ENCODE measurements around the gene GSTO2.

The GSTO2 gene

DNA sequence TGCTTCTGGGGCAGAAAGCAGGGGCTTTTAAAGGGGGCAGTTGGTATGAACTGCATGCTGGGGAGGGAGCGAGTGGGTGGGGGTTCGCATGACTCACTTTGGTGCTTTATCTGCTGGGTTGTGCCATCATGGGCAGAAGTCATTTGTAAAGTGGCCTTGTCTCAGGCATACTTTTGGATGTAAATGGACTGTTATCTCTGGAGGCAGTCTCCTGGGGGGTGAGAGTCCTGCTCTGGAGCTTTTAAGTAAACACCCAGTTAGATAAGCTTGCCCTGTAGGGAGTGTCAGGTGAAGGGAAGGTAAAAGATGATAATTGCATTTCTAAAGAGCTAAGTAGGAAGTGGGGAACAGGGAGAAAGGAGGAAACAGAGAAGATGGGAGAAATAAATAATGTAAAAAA, 15.9 kb upstream of the GSTO2 start:
- no peak for TF ChIP-seq CTCF (IDR thresholded peaks at IDR 0.05; ENCODE audit: low read depth, low read length)
- H3K4me3 ChIP-seq (replicated peaks in 1 of 2; ENCODE audit: low read depth in 2 of 2, low read length in 2 of 2), result no peak overlapping the region
- DNase-seq (ENCODE audit: low read depth in 2 of 2), result no peak

DNA sequence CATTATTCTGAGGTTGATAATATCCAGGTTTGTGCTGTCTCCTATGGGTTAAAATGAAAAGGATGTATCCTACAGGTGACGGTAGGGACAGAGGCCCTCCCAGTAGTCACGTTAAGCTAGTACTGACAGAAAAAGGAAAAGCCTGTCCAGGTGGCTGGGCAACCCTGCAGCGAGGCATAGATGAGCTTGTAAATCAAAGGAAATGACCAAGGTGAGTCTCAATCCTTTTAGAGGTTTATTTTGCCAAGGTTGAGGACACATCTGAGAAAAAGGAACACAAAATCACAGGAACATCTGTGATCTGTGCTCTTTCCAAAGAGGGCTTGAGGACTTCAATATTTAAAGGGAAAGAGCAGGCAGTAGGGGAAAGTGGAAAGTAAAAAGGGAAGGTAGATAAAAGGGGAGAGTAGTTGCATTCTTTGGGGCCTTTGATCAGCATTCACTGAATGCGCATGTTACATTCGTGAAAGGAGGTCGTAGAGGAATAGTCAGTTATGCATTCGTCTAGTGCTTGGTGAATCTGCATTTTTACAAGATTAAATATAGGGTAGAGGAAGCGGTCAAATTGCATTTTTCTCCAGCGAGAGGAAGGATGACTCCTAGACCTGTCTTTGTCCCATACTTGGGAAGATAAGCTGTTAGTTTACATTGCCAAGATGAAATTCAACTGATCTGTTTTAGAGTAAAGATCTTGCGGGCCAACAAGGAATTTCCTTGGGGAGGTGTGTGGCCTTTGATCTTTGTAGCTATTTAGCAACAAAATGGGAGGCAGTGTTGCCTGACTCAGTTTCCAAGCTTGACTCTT, 15.2 kb upstream of the GSTO2 start:
- peak overlapping the region in 1 of 2 donors; percentile 79 for H3K4me3 ChIP-seq (replicated peaks in 1 of 2; ENCODE audit: low read depth in 2 of 2, low read length in 2 of 2)
- no peak for TF ChIP-seq CTCF (IDR thresholded peaks at IDR 0.05; ENCODE audit: low read depth, low read length)
- DNase-seq (ENCODE audit: low read depth in 2 of 2), result no peak

DNA sequence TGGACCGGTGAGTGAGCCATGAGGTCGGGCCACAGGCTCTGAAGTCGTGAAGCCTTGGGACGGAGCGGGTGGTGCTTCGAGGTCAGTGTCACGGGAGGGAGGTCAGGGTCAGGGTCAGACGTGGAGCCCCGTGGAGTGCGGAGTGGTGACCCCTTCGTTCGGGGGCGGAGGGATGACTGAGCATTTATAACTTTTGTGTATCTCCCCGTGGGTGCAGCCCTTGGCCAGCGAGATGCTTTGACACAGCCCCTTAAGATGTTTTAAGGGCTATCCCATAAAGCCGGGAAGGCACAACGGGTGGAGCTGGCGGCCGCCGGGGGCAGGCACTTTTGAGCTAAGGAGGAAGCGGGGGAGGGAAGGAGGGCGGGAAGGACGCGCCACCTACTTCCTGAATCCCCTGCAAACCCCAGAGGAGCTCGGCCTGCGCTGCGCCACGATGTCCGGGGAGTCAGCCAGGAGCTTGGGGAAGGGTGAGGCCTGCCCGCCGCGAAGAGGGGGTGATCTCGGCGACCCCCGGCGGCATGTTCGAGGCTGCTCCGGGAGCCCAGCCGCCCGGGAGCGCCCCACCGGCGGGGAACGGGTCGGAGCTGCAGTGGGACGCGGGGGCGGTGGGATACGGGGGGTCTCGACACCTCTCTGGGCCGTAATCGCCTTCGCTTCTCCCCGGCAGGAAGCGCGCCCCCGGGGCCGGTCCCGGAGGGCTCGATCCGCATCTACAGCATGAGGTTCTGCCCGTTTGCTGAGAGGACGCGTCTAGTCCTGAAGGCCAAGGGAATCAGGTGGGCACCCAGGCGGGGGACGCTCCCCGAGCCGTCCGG, 14.3 kb upstream of the GSTO2 start, which contains the start of gene GSTO1:
GSTO1 (plus strand) TSS at position 400 of the 818 bp plus-strand sequence; CDS start at position 437, 37 bp downstream.
- peak within 1 kb of the TSS; percentile 79 to 92 for H3K4me3 ChIP-seq (replicated peaks in 1 of 2; ENCODE audit: low read depth in 2 of 2, low read length in 2 of 2)
- TF ChIP-seq CTCF (IDR thresholded peaks at IDR 0.05; ENCODE audit: low read depth, low read length), result peak; percentile 21
- DNase-seq (ENCODE audit: low read depth in 2 of 2), result peak; percentile 81 to 83

DNA sequence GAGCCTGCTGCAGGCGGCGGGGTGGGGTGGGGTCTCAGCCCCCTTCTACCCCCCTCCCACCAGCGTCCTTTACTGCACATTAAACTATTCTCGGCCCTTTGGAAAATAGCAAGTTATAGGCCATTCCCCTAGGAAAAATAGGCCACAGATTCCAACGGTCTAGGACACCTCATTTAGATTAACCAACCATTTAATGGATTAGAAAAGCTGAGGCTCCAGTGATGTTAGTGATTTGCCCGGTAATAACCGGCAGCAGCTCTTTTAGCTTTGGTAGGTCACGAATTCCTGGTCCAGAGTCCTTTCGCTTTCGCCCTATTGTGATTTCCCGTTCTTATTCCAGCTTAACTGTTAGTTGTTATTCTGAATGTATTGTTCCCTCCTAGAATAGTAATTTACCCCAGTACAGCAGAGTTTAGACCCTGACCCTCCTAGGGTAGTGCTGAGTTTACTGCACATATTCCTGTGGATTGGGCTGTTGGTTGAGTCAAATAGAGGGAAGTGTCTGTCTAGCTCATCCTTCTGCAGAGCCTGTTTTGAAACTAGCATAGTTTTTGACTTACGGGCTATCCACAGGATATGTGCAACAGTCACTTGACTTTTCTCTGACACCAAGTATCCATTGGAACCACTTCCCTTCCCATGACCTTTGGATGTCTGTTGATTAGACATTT, 13.5 kb upstream of the GSTO2 start:
- H3K4me3 ChIP-seq (replicated peaks in 1 of 2; ENCODE audit: low read depth in 2 of 2, low read length in 2 of 2), result peak overlapping the region; percentile 79 to 92
- DNase-seq (ENCODE audit: low read depth in 2 of 2), result peak; percentile 76 to 89
- TF ChIP-seq CTCF (IDR thresholded peaks at IDR 0.05; ENCODE audit: low read depth, low read length), result no peak

DNA sequence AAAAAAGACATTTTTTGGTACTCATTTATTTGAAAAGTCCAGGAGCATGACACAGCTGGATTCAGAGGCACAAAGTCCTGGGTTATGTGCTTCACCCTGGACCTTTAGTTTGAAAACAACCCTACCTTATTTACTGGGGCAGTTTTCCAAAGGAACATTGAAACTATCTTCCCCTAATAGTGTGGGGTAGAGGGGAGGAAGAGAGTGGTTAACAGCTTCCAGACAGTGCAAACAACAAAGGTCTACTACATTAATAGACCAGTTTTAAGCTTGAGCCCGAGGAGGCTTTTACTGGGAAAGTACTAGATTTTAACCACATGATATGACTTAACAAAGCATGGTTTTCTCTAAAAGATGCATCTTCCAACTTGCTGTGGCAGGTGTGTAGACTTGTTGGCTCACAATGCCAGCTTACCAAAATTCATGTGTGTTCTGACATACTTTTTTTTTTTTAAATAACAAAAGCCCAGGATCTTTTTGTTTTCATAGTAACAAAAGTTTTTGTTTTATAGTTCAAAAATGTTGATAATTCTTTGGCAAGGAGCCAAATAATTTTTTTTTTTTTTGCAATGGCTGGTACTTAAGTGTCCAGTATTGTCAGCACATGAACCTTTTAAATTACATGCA, 12.5 kb upstream of the GSTO2 start:
- no peak for TF ChIP-seq CTCF (IDR thresholded peaks at IDR 0.05; ENCODE audit: low read depth, low read length)
- H3K4me3 ChIP-seq (replicated peaks in 1 of 2; ENCODE audit: low read depth in 2 of 2, low read length in 2 of 2), result peak overlapping the region; percentile 79 to 92
- DNase-seq (ENCODE audit: low read depth in 2 of 2), result peak; percentile 25 to 43

DNA sequence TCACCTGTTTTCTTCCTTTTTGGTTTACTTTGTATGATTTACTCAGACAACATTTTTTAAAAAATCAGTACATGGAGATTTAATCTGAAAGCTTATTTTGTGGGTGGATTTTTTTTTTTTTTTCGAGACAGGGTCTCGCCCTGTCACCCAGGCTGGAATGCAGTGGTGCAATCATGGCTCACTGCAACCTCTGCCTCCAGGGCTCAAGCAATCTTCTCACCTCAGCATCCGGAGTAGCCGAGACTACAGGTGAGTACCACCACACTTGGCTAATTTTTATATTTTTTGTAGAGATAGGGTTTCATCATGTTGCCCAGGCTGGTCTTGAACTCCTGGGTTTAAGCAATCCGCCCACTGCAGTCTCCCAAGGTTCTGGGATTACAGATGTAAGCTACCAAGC, 11.7 kb upstream of the GSTO2 start:
- TF ChIP-seq CTCF (IDR thresholded peaks at IDR 0.05; ENCODE audit: low read depth, low read length), result no peak
- no peak for DNase-seq (ENCODE audit: low read depth in 2 of 2)
- peak overlapping the region in 1 of 2 donors; percentile 79 for H3K4me3 ChIP-seq (replicated peaks in 1 of 2; ENCODE audit: low read depth in 2 of 2, low read length in 2 of 2)
